Measurements from ENCODE around the gene RPS6KA1. TPM values are rescaled to one million over a fixed set of nuclear protein-coding genes. Genes with fewer than 3 reads are reported as not detected.

RPS6KA1 gene
- total RNA-seq, 4 donors from 2014 or later = 5.3 to 85.5 (median 13.9) TPM

GRCh38 chr1:26618561-26618960 lies 89.0 kb downstream of the RPS6KA1 start:
- TF ChIP-seq CTCF (IDR thresholded peaks at IDR 0.05; ENCODE audit: low read depth) = no peak

Small RNA genes within 50 kb of the gene (small RNA-seq; reads per million reads assigned to genes)
- gene MIR1976 (0.73 reads per million), gene RF00019 (0.49 reads per million), gene RNU7-29P (not detected)

Other genes with a start within 250 kb of the RPS6KA1 start
- 100 to 1,000 TPM in 2 of 4 donors, 10 to 100 TPM in 2; 59.0 to 137 (median 88.3) TPM for gene SH3BGRL3, start 249.7 kb upstream of the RPS6KA1 start, total RNA-seq
- 10 to 100 TPM; 10.4 to 29.9 (median 16.7) TPM for gene UBXN11, start 223.1 kb upstream of the RPS6KA1 start, total RNA-seq
- 100 to 1,000 TPM in 1 of 4 donors, 10 to 100 TPM in 2, 1 to 10 TPM in 1; 4.7 to 719 (median 19.2) TPM for gene CD52, start 211.8 kb upstream of the RPS6KA1 start, total RNA-seq
- not detected for gene CRYBG2, start 175.6 kb upstream of the RPS6KA1 start, total RNA-seq
- not detected for gene ZNF683, start 157.0 kb upstream of the RPS6KA1 start, total RNA-seq
- not detected for gene LIN28A, start 118.9 kb upstream of the RPS6KA1 start, total RNA-seq
- gene DHDDS, start 97.4 kb upstream of the RPS6KA1 start, total RNA-seq = 100 to 1,000 TPM in 1 of 4 donors, 10 to 100 TPM in 3; 67.1 to 146 (median 79.5) TPM
- gene HMGN2, start 57.3 kb upstream of the RPS6KA1 start, total RNA-seq = 100 to 1,000 TPM in 3 of 4 donors, 10 to 100 TPM in 1; 91.6 to 171 (median 130) TPM
- gene ARID1A, start 166.3 kb downstream of the RPS6KA1 start, total RNA-seq = 10 to 100 TPM; 25.1 to 50.7 (median 31.3) TPM